GM20000 (cell line): ENCODE measurements around the gene IQCK.

Experiments used
- DNase-seq: peaks from one replicate; pipeline ENCODE4 v3.0.0; 2012; ENCODE audit warnings: low spot score
- CTCF ChIP-seq: IDR thresholded peaks from 2 replicates; pipeline ENCODE4 v1.5.1; 2012; ENCODE audit warnings: mild to moderate bottlenecking, control low read depth; ENCODE audit errors: extremely low read depth, missing control alignments

IQCK gene

GRCh38 chr16:19809121-19809635, 91.1 kb downstream of the IQCK start:
- DNase-seq = no peak
- no peak for TF ChIP-seq CTCF

- no peak for TF ChIP-seq CTCF
- no peak for DNase-seq
These were observed 91.6 kb downstream of the IQCK start for GRCh38 chr16:19809693-19810092.

GRCh38 chr16:19810817-19811731, 93.0 kb downstream of the IQCK start:
- DNase-seq = no peak

GRCh38 chr16:19812986-19813385, 94.9 kb downstream of the IQCK start:
- no peak for TF ChIP-seq CTCF
- DNase-seq = no peak

More at GRCh38 chr16:19810817-19811731, 93.0 kb downstream of the IQCK start:
- no peak for TF ChIP-seq CTCF

GRCh38 chr16:19815418-19815817, 97.3 kb downstream of the IQCK start:
- DNase-seq = no peak
- TF ChIP-seq CTCF = no peak

- DNase-seq = no peak
- TF ChIP-seq CTCF = no peak
These were observed 99.1 kb downstream of the IQCK start for GRCh38 chr16:19817122-19817521.

GRCh38 chr16:19817875-19818274, 99.8 kb downstream of the IQCK start:
- no peak for DNase-seq
- no peak for TF ChIP-seq CTCF
